GM23248 (cell line): ENCODE measurements around the gene SLC2A13. TPM values are rescaled to one million over a fixed set of nuclear protein-coding genes. Genes with fewer than 3 reads are reported as not detected.

Experiments
- DNase-seq: peaks from one replicate; pipeline ENCODE4 v3.0.0-alpha.2; 2015
- H2AFZ ChIP-seq: fragments of 200-600 bp; sonication (generic); 2 replicates; pipeline ENCODE4 v1.6.1; 2016; ENCODE audit warnings: antibody characterized with exemption
- H3F3A ChIP-seq: fragments of 200-600 bp; sonication (generic); 2 replicates; pipeline ENCODE4 v1.6.1; 2016; ENCODE audit warnings: mild to moderate bottlenecking, antibody characterized with exemption, mixed run types; ENCODE audit not compliant: insufficient read depth
- H3K27ac ChIP-seq: fragments of 200-600 bp; sonication (generic); 2 replicates; pipeline ENCODE4 v1.5.1; 2016; ENCODE audit warnings: mild to moderate bottlenecking
- H3K27me3 ChIP-seq: fragments of 200-600 bp; sonication (generic); replicated peaks from 2 replicates; pipeline ENCODE4 v1.6.1; 2016; ENCODE audit warnings: mild to moderate bottlenecking; ENCODE audit not compliant: insufficient read depth
- H3K36me3 ChIP-seq: fragments of 200-600 bp; sonication (generic); 2 replicates; pipeline ENCODE4 v1.6.1; 2016; ENCODE audit warnings: low read depth, mild to moderate bottlenecking
- H3K4me1 ChIP-seq: fragments of 200-600 bp; sonication (generic); 2 replicates; pipeline ENCODE4 v1.6.1; 2016; ENCODE audit warnings: mild to moderate bottlenecking; ENCODE audit not compliant: insufficient read depth
- H3K4me2 ChIP-seq: fragments of 200-600 bp; sonication (generic); one replicate; pipeline ENCODE4 v1.6.1; 2016; ENCODE audit warnings: mild to moderate bottlenecking; ENCODE audit not compliant: unreplicated experiment
- H3K4me3 ChIP-seq: fragments of 200-600 bp; sonication (generic); 2 replicates; pipeline ENCODE4 v1.5.1; 2016; ENCODE audit warnings: mild to moderate bottlenecking
- H3K79me2 ChIP-seq: fragments of 200-600 bp; sonication (generic); 2 replicates; pipeline ENCODE4 v1.6.1; 2016; ENCODE audit warnings: mild to moderate bottlenecking; ENCODE audit not compliant: insufficient read depth
- H3K9ac ChIP-seq: fragments of 200-600 bp; sonication (generic); 2 replicates; pipeline ENCODE4 v1.6.1; 2016; ENCODE audit warnings: mild to moderate bottlenecking
- H3K9me2 ChIP-seq: fragments of 200-600 bp; sonication (generic); 2 replicates; pipeline ENCODE4 v1.6.1; 2016; ENCODE audit warnings: mixed run types, mild to moderate bottlenecking, moderate library complexity; ENCODE audit not compliant: insufficient read depth
- H3K9me3 ChIP-seq: fragments of 200-600 bp; sonication (generic); one replicate; pipeline ENCODE4 v1.6.1; 2017; ENCODE audit warnings: low read depth
- H4K20me1 ChIP-seq: fragments of 200-600 bp; sonication (generic); 2 replicates; pipeline ENCODE4 v1.6.0; 2016; ENCODE audit not compliant: insufficient read depth
- EZH2 ChIP-seq: fragments of 200-600 bp; sonication (generic); IDR thresholded peaks from 2 replicates; pipeline ENCODE4 v1.6.1; 2018; ENCODE audit warnings: antibody characterized with exemption, mild to moderate bottlenecking; ENCODE audit not compliant: insufficient read depth, poor library complexity, severe bottlenecking
- EZH2phosphoT487 ChIP-seq: fragments of 200-600 bp; sonication (generic); IDR thresholded peaks from 2 replicates; pipeline ENCODE4 v1.6.1; 2018; ENCODE audit warnings: antibody characterized with exemption, moderate library complexity, mild to moderate bottlenecking, low read depth; ENCODE audit not compliant: insufficient read depth
- WGBS, 2 experiments: methylation state at CpG; one replicate each; pipeline ENCODE4 v1.1.6; 2015 to 2017; ENCODE audit warnings: low lambda C conversion rate in 2 of 2, low coverage in 1 of 2; ENCODE audit errors: missing lambda C conversion rate in 2 of 2; 5-methylcytosine and 5-hydroxymethylcytosine counted together
- in situ Hi-C: fragments of 300-500 bp; cut with MboI; formaldehyde crosslinking; loops from 2 replicates; pipeline ENCODE4 v1.15.0; 2020
- polyA plus RNA-seq: library from polyadenylated mRNA; unstranded; fragments of >200 nt; fragmentation: Nextera tagmentation; extraction: Ambion mirVana; gene quantifications from 2 replicates; pipeline ENCODE4 v1.2.1, GENCODE V29; 2016
- total RNA-seq: library from RNA; depleted of rRNA; stranded (reverse); fragments of >200 nt; shearing (Covaris generic); gene quantifications from 2 replicates; pipeline ENCODE4 v1.2.3, GENCODE V29; 2014

Gene SLC2A13
- total and polyA plus RNA-seq, 2 experiments from 2014 or later = 3.3 to 9.2 TPM

DNA sequence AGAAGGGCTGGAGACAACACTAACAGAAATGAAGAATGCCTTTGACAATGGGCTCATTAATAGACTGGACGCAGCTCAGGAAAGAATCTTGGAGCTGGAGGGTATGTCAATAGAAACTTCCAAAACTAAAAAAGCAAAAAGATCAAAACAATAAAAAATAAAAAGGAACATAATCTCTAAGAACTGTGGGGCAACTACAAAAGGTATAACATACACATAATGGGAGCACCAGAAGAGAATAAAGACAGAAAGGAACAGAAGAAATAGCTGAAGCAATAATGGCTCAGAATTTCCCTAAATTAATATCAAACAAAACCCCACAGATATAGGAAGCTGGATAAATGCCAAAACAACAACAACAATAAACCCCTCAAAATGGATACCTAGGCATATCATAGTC, 362.2 kb downstream of the SLC2A13 start:
- Histone ChIP-seq H3K9me3 (no peaks in the 10 kb centered on the region), H3K36me3 (no peaks in the 10 kb centered on the region), H2AFZ (no peak overlapping the region), H3K4me3 (no peak overlapping the region), H3K27ac (no peak overlapping the region), H3F3A (no peaks in the 10 kb centered on the region), H3K9me2 (no peaks in the 10 kb centered on the region), H3K79me2 (no peaks in the 10 kb centered on the region), H3K9ac (no peak overlapping the region), H3K4me1 (no peaks in the 10 kb centered on the region), H3K4me2 (no peak overlapping the region), H4K20me1 (no peaks in the 10 kb centered on the region), H3K27me3 (no peaks in the 10 kb centered on the region)
- no peak for DNase-seq
- TF ChIP-seq EZH2phosphoT487 (no peak), EZH2 (no peak)
- in situ Hi-C loops = no loop called here
- WGBS, 2 experiments = 86 to 92% methylated on average over 1 of the region's 1 CpG

DNA sequence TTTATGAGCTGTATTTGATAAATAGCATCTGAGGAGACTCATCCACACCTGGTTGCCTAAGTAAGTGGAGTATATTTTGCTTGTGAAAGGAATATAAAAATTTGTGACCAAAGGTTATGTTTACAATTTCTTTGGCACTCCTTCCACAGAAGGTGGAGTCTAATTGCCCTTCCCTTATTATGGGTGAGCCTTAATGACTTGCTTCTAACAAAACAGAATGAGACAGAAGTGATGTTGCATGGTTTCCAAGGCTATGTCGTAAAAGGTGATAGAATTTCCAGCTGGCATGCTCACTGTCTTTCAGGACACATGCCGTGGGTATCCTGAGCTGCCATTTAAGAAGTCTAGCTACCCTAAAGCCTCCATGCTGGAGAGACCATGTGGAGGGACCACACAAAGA, 369.5 kb downstream of the SLC2A13 start:
- no peak for TF ChIP-seq EZH2phosphoT487
- no peak for TF ChIP-seq EZH2
- Histone ChIP-seq H3K79me2 (no peaks in the 10 kb centered on the region), H3F3A (no peaks in the 10 kb centered on the region), H3K27me3 (no peaks in the 10 kb centered on the region), H3K4me2 (no peak overlapping the region), H3K9ac (no peak overlapping the region), H3K9me3 (no peaks in the 10 kb centered on the region), H3K9me2 (no peaks in the 10 kb centered on the region), H4K20me1 (no peaks in the 10 kb centered on the region), H2AFZ (no peak overlapping the region), H3K27ac (no peak overlapping the region), H3K4me1 (no peaks in the 10 kb centered on the region), H3K36me3 (no peaks in the 10 kb centered on the region), H3K4me3 (no peak overlapping the region)
- no peak for DNase-seq
- in situ Hi-C loops = no loop called here
- WGBS, 2 experiments = 44 to 50% methylated on average over 2 of the region's 2 CpGs

DNA sequence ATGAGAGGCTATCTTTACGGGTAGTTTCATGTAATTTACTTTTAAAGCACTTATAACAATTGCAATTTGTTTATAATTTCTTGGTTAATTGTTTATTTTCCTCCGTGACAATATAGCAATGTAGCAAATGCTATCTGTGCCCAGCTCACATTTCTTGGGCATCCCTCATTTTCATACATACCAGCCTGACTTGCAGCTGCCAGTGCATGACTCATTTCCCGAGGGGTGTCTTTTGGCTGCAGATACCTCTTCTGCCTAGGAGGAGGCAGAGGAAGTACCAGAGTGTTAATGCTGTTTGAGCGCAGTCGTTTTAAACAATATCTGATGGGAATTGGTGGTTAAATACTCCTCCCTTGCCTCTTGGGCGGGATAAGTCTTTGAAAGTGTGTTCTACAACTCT, 382.1 kb downstream of the SLC2A13 start:
- Histone ChIP-seq H3K36me3 (no peaks in the 10 kb centered on the region), H3K9me3 (no peaks in the 10 kb centered on the region), H3K9ac (no peak overlapping the region), H3K4me3 (no peak overlapping the region), H4K20me1 (no peaks in the 10 kb centered on the region), H3K27me3 (peaks cover 3% of the 10 kb centered on the region; the same call in 1 of the 2 replicates), H3K4me1 (no peaks in the 10 kb centered on the region), H3K4me2 (peak overlapping the region; percentile 0), H3K9me2 (no peaks in the 10 kb centered on the region), H3K79me2 (no peaks in the 10 kb centered on the region), H3K27ac (no peak overlapping the region), H3F3A (no peaks in the 10 kb centered on the region), H2AFZ (no peak overlapping the region)
- in situ Hi-C loops = no loop called here
- DNase-seq = peak; percentile 61
- WGBS, 2 experiments = 41 to 42% methylated on average over 6 of the region's 6 CpGs
- TF ChIP-seq EZH2phosphoT487 (no peak), EZH2 (no peak)

DNA sequence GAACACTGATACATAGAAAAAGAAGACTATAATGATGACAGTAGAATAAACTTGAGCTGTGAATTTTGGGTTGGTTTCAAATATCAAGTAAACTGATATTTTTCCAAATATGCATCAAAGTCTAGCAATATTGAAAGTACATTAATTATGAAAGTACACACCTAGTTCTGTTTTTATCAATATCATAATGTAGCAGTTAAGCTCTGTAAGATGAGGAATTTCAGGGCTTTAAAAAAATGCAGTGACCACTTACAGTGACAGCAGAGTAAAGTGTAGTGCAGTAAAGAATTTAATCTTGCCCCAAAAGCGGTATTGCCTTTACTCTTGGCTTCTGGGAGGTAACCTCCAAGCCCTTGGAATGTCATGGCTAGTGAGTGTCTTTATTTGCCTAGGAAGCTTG, 383.4 kb downstream of the SLC2A13 start:
- DNase-seq = no peak
- H3K27me3 ChIP-seq = peaks cover 3% of the 10 kb centered on the region; the same call in 1 of the 2 replicates
- no peak overlapping the region for H3K4me2 ChIP-seq
- H3K27ac ChIP-seq = no peak overlapping the region
- H3K36me3 ChIP-seq = no peaks in the 10 kb centered on the region
- no peaks in the 10 kb centered on the region for H3K9me3 ChIP-seq
- no peaks in the 10 kb centered on the region for H3F3A ChIP-seq
- no peak overlapping the region for H2AFZ ChIP-seq
- H3K9me2 ChIP-seq = no peaks in the 10 kb centered on the region
- no peaks in the 10 kb centered on the region for H3K79me2 ChIP-seq
- H3K4me3 ChIP-seq = no peak overlapping the region
- TF ChIP-seq EZH2phosphoT487 (no peak), EZH2 (no peak)
- H4K20me1 ChIP-seq = no peaks in the 10 kb centered on the region
- no peaks in the 10 kb centered on the region for H3K4me1 ChIP-seq
- no peak overlapping the region for H3K9ac ChIP-seq
- WGBS, 2 experiments = 27 to 38% methylated on average over 1 of the region's 1 CpG
- in situ Hi-C loops = no loop called here

DNA sequence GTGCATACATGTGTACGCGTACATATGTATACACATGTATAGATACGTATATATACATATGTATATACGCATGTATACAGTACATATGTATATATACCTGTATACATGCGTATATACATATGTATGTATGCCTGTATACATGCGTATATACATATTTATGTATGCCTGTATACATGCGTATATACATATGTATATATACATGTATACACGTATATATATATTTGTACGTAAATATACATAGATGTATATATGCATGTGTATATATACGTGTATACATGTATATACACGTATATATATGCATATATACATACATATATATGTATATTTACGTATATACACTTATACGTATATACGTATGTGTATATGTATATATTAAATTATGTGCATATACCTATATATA, 392.3 kb downstream of the SLC2A13 start:
- in situ Hi-C loops = no loop called here
- TF ChIP-seq EZH2phosphoT487 (no peak), EZH2 (no peak)
- no peaks in the 10 kb centered on the region for H3K4me1 ChIP-seq
- H3K9me2 ChIP-seq = no peaks in the 10 kb centered on the region
- no peaks in the 10 kb centered on the region for H3F3A ChIP-seq
- no peaks in the 10 kb centered on the region for H3K36me3 ChIP-seq
- H4K20me1 ChIP-seq = no peaks in the 10 kb centered on the region
- no peak overlapping the region for H3K9ac ChIP-seq
- H2AFZ ChIP-seq = no peak overlapping the region
- no peaks in the 10 kb centered on the region for H3K79me2 ChIP-seq
- WGBS, 2 experiments = 89 to 90% methylated on average over 14 of the region's 14 CpGs
- H3K4me2 ChIP-seq = no peak overlapping the region
- H3K4me3 ChIP-seq = no peak overlapping the region
- H3K9me3 ChIP-seq = no peaks in the 10 kb centered on the region
- DNase-seq = no peak
- no peak overlapping the region for H3K27ac ChIP-seq
- H3K27me3 ChIP-seq = no peaks in the 10 kb centered on the region
